Muscle of back (tissue), 10 donors: ENCODE results near the gene PRPF31. TPM values are rescaled to one million over a fixed set of nuclear protein-coding genes. Genes with fewer than 3 reads are reported as not detected.

Experiments used
- polyA plus RNA-seq, 10 donors: library from polyadenylated mRNA; unstranded; fragments of 120-200 nt; gene quantifications; one replicate each; pipeline ENCODE4 v1.2.1, GENCODE V29; 2013; ENCODE audit not compliant: insufficient read length in 10 of 10

Gene PRPF31
- polyA plus RNA-seq, 10 donors: 35.0 to 52.0 (median 45.4) TPM

Other genes with a start within 250 kb of the PRPF31 start
- 100 to 1,000 TPM; 161 to 255 (median 199) TPM for gene MYADM, start 247.9 kb upstream of the PRPF31 start, polyA plus RNA-seq
- 1 to 10 TPM in 1 of 10 donors, under 1 TPM in 8, not detected in 1; 0.11 to 1.0 (median 0.30) TPM for gene PRKCG, start 233.6 kb upstream of the PRPF31 start, polyA plus RNA-seq
- gene CACNG7, start 206.5 kb upstream of the PRPF31 start, polyA plus RNA-seq: 1 to 10 TPM in 1 of 10 donors, under 1 TPM in 6, not detected in 3; 0.10 to 1.3 (median 0.20) TPM
- 1 to 10 TPM in 1 of 10 donors, under 1 TPM in 9; 0.39 to 1.0 (median 0.55) TPM for gene CACNG8, start 152.8 kb upstream of the PRPF31 start, polyA plus RNA-seq
- 10 to 100 TPM; 21.1 to 29.6 (median 22.9) TPM for gene CACNG6, start 124.1 kb upstream of the PRPF31 start, polyA plus RNA-seq
- under 1 TPM in 2 of 10 donors, not detected in 8; 0.22 to 0.35 TPM for gene VSTM1, start 51.9 kb upstream of the PRPF31 start, polyA plus RNA-seq
- not detected for gene TARM1, start 34.4 kb upstream of the PRPF31 start, polyA plus RNA-seq
- gene OSCAR, start 15.0 kb upstream of the PRPF31 start, polyA plus RNA-seq: under 1 TPM; 0.11 to 0.54 (median 0.43) TPM
- gene NDUFA3, start 12.9 kb upstream of the PRPF31 start, polyA plus RNA-seq: 100 to 1,000 TPM in 5 of 10 donors, 10 to 100 TPM in 5; 76.3 to 116 (median 98.6) TPM
- gene TFPT, start 97 bp upstream of the PRPF31 start, polyA plus RNA-seq: 10 to 100 TPM in 9 of 10 donors, 1 to 10 TPM in 1; 9.8 to 17.7 (median 13.4) TPM
- gene CNOT3, start 22.0 kb downstream of the PRPF31 start, polyA plus RNA-seq: 10 to 100 TPM; 30.0 to 46.6 (median 35.3) TPM
- 10 to 100 TPM in 1 of 10 donors, 1 to 10 TPM in 9; 5.7 to 10.3 (median 7.9) TPM for gene LENG1, start 44.0 kb downstream of the PRPF31 start, polyA plus RNA-seq
- gene TMC4, start 57.4 kb downstream of the PRPF31 start, polyA plus RNA-seq: 1 to 10 TPM; 1.3 to 4.5 (median 3.0) TPM
- 10 to 100 TPM; 19.7 to 34.6 (median 28.0) TPM for gene MBOAT7, start 73.8 kb downstream of the PRPF31 start, polyA plus RNA-seq
- gene TSEN34, start 75.6 kb downstream of the PRPF31 start, polyA plus RNA-seq: 10 to 100 TPM; 20.8 to 37.2 (median 30.6) TPM
- gene RPS9, start 85.1 kb downstream of the PRPF31 start, polyA plus RNA-seq: 1,000 to 10,000 TPM; 1,602 to 2,705 (median 2,168) TPM
- 1 to 10 TPM in 9 of 10 donors, under 1 TPM in 1; 0.79 to 3.8 (median 2.3) TPM for gene LILRB3, start 107.3 kb downstream of the PRPF31 start, polyA plus RNA-seq
- gene LILRA6, start 127.0 kb downstream of the PRPF31 start, polyA plus RNA-seq: 1 to 10 TPM; 1.1 to 2.6 (median 1.5) TPM
- 10 to 100 TPM in 1 of 10 donors, 1 to 10 TPM in 9; 6.8 to 11.2 (median 8.9) TPM for gene LILRB5, start 141.5 kb downstream of the PRPF31 start, polyA plus RNA-seq
- gene LILRB2, start 165.4 kb downstream of the PRPF31 start, polyA plus RNA-seq: 1 to 10 TPM; 1.2 to 2.3 (median 1.7) TPM
- gene LILRA5, start 197.4 kb downstream of the PRPF31 start, polyA plus RNA-seq: 1 to 10 TPM in 1 of 10 donors, under 1 TPM in 9; 0.37 to 1.1 (median 0.54) TPM
- under 1 TPM in 2 of 10 donors, not detected in 8; 0.17 to 0.20 TPM for gene LILRA4, start 223.4 kb downstream of the PRPF31 start, polyA plus RNA-seq
- 10 to 100 TPM in 1 of 10 donors, 1 to 10 TPM in 9; 5.6 to 11.0 (median 7.4) TPM for gene LAIR1, start 249.2 kb downstream of the PRPF31 start, polyA plus RNA-seq